Stomach (tissue), 9 donors: Measurements from ENCODE around the gene GOT1. TPM values are rescaled to one million over a fixed set of nuclear protein-coding genes. Genes with fewer than 3 reads are reported as not detected.

Experiments used
- DNase-seq, 2 donors: peaks; one replicate each; pipeline versions ENCODE4 v3.0.0 to v3.0.0-alpha.2; 2013 to 2019
- H3K27ac ChIP-seq, 5 donors: fragments of 200-600 bp in 4 of 5; sonication (generic) in 4 of 5; one replicate each; pipeline ENCODE4 v1.5.1; 2013 to 2019; ENCODE audit warnings: mild to moderate bottlenecking in 1 of 5, moderate library complexity in 1 of 5
- H3K27me3 ChIP-seq, 3 donors: fragments of 200-600 bp; sonication (generic); one replicate each; pipeline ENCODE4 v1.5.1; 2017 to 2019; ENCODE audit warnings: mixed run types in 1 of 3
- H3K36me3 ChIP-seq, 4 donors: fragments of 200-600 bp; sonication (generic); 1 replicate in 3 of 4; 2 replicates in 1 of 4; pipeline ENCODE4 v1.5.1; 2016 to 2019
- H3K4me1 ChIP-seq, 4 donors: fragments of 200-600 bp; sonication (generic); one replicate each; pipeline ENCODE4 v1.5.1; 2016 to 2019
- H3K4me3 ChIP-seq, 4 donors: fragments of 200-600 bp; sonication (generic) in 3 of 4; one replicate each; pipeline ENCODE4 v1.5.1; 2016 to 2019; ENCODE audit warnings: mild to moderate bottlenecking in 1 of 4
- H3K9me3 ChIP-seq, 4 donors: fragments of 200-600 bp; sonication (generic); one replicate each; pipeline ENCODE4 v1.5.1; 2016 to 2019
- EP300 ChIP-seq: sonication (generic); formaldehyde crosslinking; IDR thresholded peaks from one replicate; pipeline ENCODE4 v1.6.1; 2017; ENCODE audit warnings: antibody characterized with exemption
- POLR2A ChIP-seq, 4 donors: fragments of 450-650 bp; IDR thresholded peaks; one replicate each; pipeline ENCODE4 v1.6.1; 2016; ENCODE audit warnings: antibody characterized with exemption in 4 of 4, control low read depth in 2 of 4, mild to moderate bottlenecking in 1 of 4, moderate library complexity in 1 of 4
- POLR2AphosphoS5 ChIP-seq, 3 donors: sonication (generic); formaldehyde crosslinking; IDR thresholded peaks; one replicate each; pipeline ENCODE4 v1.6.1; 2016; ENCODE audit warnings: antibody characterized with exemption in 3 of 3
- WGBS, 5 donors: extraction: QIAGEN DNeasy Blood & Tissue Kit in 3 of 5; methylation state at CpG; one replicate each; pipeline versions ENCODE4 v1.1.5 to v1.1.7; 2013 to 2018; 5-methylcytosine and 5-hydroxymethylcytosine counted together
- intact Hi-C: fragments of 100-400 bp; cut with DNase I; formaldehyde crosslinking; loops from one replicate; pipeline ENCODE4 v1.15.1; 2023; ENCODE audit warnings: low total_unique reads
- polyA plus RNA-seq, 3 donors: library from polyadenylated mRNA; stranded (reverse); fragments of 200-250 nt; gene quantifications; one replicate each; pipeline ENCODE4 v1.2.3, GENCODE V29; 2013
- total RNA-seq, 5 donors: library from RNA; depleted of rRNA; stranded (reverse); fragments of >200 nt; gene quantifications; one replicate each; pipeline versions ENCODE4 v1.1.0 to v1.2.3, GENCODE V29; 2014 to 2016
- TF ChIP-seq, protein P1 (sequence below), 7 experiments: fragments of 450-650 bp in 4 of 7; fragments of 200-600 bp in 3 of 7; sonication (generic) in 3 of 7; IDR thresholded peaks; one replicate each; pipeline ENCODE4 v1.5.1; 2016 to 2019; ENCODE audit warnings: antibody characterized with exemption in 7 of 7, control low read depth in 2 of 7, mild to moderate bottlenecking in 1 of 7
- donor health status: healthy with polysubstance abuse.
- donor health status: Bipolar disorder and iron deficiency.
- donor health status: healthy.

GOT1 gene
- total and polyA plus RNA-seq, 8 donors = 25.5 to 131 (median 39.5) TPM

DNA sequence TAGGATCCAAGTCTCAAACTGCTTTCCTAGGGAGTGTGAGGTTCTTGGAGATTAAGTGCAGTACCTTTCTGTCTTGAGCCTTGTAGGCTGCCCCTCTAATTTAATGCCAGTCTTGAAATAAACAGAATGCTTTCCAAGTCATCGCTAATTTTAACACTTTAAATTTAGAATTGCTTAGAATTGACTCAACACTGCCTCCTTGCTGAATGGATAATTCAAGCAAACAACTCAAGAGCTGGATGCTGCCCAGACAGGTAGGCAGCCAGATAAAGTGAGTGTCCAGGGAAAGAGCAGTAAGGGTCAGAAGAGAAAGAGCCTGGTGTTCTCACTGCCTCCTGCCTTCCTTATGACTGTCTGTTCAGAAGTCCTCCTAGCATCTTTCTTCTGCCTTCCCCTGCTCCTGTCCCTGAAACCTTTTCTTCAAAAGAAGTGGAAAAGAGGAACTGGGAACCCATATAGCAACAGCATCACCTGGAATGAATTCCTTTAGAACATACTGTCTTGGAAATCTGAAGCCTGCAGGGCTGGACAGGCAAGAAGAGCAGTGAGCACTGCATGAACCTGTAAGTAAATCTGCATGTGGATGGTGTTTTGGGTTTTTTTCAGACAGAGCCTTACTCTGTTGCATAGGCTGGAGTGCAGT is 3.1 kb upstream of the GOT1 start:
- 8 to 30% (median 18%) methylated on average over 1 of the region's 1 CpG for WGBS, 5 donors
- no peak overlapping the region for H3K4me3 ChIP-seq
- peaks cover 22 to 75% (median 59%) of the 10 kb centered on the region in 4 donors for H3K4me1 ChIP-seq
- H3K27ac ChIP-seq = peak overlapping the region in 3 of 5 donors; percentile 10 to 45 (median 16)
- H3K36me3 ChIP-seq = peaks cover 0 to 7% (median 4%) of the 10 kb centered on the region in 4 donors
- DNase-seq = no peak
- no peaks in the 10 kb centered on the region for H3K27me3 ChIP-seq
- H3K9me3 ChIP-seq = no peaks in the 10 kb centered on the region
- intact Hi-C loops = no loop called here
- TF ChIP-seq POLR2A (IDR thresholded peaks at IDR 0.05) (no peak), EP300 (no peak)
- TF ChIP-seq, protein P1, sequence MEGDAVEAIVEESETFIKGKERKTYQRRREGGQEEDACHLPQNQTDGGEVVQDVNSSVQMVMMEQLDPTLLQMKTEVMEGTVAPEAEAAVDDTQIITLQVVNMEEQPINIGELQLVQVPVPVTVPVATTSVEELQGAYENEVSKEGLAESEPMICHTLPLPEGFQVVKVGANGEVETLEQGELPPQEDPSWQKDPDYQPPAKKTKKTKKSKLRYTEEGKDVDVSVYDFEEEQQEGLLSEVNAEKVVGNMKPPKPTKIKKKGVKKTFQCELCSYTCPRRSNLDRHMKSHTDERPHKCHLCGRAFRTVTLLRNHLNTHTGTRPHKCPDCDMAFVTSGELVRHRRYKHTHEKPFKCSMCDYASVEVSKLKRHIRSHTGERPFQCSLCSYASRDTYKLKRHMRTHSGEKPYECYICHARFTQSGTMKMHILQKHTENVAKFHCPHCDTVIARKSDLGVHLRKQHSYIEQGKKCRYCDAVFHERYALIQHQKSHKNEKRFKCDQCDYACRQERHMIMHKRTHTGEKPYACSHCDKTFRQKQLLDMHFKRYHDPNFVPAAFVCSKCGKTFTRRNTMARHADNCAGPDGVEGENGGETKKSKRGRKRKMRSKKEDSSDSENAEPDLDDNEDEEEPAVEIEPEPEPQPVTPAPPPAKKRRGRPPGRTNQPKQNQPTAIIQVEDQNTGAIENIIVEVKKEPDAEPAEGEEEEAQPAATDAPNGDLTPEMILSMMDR (IDR thresholded peaks at IDR 0.05) = no peak

DNA sequence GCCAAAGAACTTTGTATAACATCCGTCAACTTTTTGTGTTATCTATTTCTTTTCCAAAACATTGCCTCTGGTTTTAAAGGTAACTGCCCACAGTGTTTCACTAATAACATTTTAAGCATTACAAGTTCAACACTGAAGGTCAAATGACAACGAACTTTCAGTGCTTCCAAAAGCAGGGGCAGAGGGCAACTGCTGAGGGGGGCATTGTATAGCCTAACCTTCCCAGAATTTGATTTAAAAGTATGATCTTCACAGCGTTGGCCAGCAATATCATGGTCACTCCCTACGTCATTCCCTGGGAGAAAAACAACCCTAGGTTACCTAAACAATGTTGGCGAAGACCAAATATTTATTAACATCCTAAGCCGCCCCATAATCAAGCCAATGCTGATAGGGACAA is 2.5 kb upstream of the GOT1 start:
- H3K9me3 ChIP-seq = no peaks in the 10 kb centered on the region
- intact Hi-C loops = no loop called here
- H3K27ac ChIP-seq = peak overlapping the region in 2 of 5 donors; percentile 10 to 45
- TF ChIP-seq POLR2AphosphoS5 (IDR thresholded peaks at IDR 0.05) (no peak), EP300 (no peak), POLR2A (IDR thresholded peaks at IDR 0.05) (no peak)
- TF ChIP-seq, protein P1 (IDR thresholded peaks at IDR 0.05) = no peak
- H3K36me3 ChIP-seq = peaks cover 0 to 7% (median 3%) of the 10 kb centered on the region in 4 donors
- H3K4me1 ChIP-seq = peaks cover 22 to 77% (median 60%) of the 10 kb centered on the region in 4 donors
- WGBS, 5 donors = 34 to 64% (median 43%) methylated on average over 6 of the region's 6 CpGs
- no peak overlapping the region for H3K4me3 ChIP-seq
- H3K27me3 ChIP-seq = no peaks in the 10 kb centered on the region
- no peak for DNase-seq

DNA sequence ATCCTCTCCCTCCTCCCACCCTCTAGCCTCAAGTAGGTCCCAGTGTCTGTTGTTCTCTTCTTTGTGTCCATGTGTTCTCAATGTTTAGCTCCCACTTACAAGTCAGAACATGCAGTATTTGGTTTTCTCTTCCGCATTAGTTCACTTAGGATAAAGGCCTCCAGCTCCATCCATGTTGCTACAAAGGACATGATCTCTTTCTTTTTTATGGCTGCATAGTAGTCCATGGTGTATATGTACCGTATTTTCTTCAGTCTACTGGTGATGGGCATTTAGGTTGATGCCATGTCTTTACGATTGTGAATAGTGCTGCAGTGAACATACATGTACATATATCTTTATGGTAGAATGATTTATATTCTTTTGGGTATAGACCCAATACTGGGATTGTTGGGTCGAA is 1.6 kb upstream of the GOT1 start:
- H3K9me3 ChIP-seq = no peaks in the 10 kb centered on the region
- TF ChIP-seq, protein P1 (IDR thresholded peaks at IDR 0.05) = no peak
- TF ChIP-seq EP300 = no peak
- no peak for TF ChIP-seq POLR2A (IDR thresholded peaks at IDR 0.05)
- TF ChIP-seq POLR2AphosphoS5 (IDR thresholded peaks at IDR 0.05) = no peak
- no peak for DNase-seq
- WGBS, 5 donors = 93 to 97% (median 94%) methylated on average over 4 of the region's 4 CpGs
- no peaks in the 10 kb centered on the region for H3K27me3 ChIP-seq
- intact Hi-C loops = no loop called here
- H3K27ac ChIP-seq = peak overlapping the region in 4 of 5 donors; percentile 95 to 97 (median 96)
- H3K36me3 ChIP-seq = peaks cover 0 to 7% (median 2%) of the 10 kb centered on the region in 4 donors
- peak overlapping the region in 2 of 4 donors; percentile 82 to 84 for H3K4me3 ChIP-seq
- peaks cover 22 to 77% (median 60%) of the 10 kb centered on the region in 4 donors for H3K4me1 ChIP-seq

DNA sequence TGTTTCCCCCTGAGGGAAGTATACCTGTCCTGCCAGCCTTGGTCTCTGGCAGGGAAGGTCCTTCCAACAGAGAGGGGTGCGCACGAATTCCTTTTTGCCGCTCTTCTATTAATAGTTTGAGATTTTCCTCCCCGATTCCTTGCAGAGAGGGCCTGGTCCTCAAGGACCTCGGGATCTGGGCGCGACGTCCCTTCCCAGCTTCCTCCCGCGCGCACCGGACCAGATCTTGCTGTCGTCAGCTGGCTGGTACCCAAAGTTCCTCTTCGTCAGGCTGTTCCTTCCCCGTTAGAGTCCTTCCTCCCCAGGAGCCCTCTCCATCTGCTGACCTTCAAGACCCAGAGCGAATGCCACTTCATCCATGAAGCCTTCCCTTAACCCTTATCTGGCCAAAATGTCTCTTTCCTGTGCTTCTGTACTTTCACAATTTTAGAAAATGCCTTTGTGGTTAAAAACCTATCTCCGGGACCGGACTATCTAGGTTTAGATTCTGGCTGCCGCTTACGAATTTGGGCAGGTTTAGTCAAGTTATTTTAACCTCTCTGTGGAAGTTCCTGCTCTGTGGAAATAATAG is 851 bp upstream of the GOT1 start:
- TF ChIP-seq POLR2AphosphoS5 (IDR thresholded peaks at IDR 0.05) (no peak), POLR2A (IDR thresholded peaks at IDR 0.05) (no peak), EP300 (no peak)
- TF ChIP-seq, protein P1 (IDR thresholded peaks at IDR 0.05) = no peak
- H3K27ac ChIP-seq = peak overlapping the region; percentile 95 to 97 (median 96)
- intact Hi-C loops = no loop called here
- peak overlapping the region; percentile 76 to 91 (median 83) for H3K4me3 ChIP-seq
- peak; percentile 74 to 80 for DNase-seq
- 0 to 2% (median 1%) methylated on average over 16 to 20 of the region's 20 CpGs for WGBS, 5 donors
- H3K27me3 ChIP-seq = no peaks in the 10 kb centered on the region
- peaks cover 0 to 7% (median 3%) of the 10 kb centered on the region in 4 donors for H3K36me3 ChIP-seq
- H3K9me3 ChIP-seq = no peaks in the 10 kb centered on the region
- peaks cover 22 to 70% (median 54%) of the 10 kb centered on the region in 4 donors for H3K4me1 ChIP-seq
